ENCODE data around the gene SEMA3F.

SEMA3F gene

GRCh38 chr3:50154840-50155490, at the start of gene SEMA3F:
Gene SEMA3F (plus strand): TSS chr3:50155324. CDS start chr3:50159623, 4,299 bp downstream.
- in situ Hi-C loops (cut with MboI; ENCODE audit: low sequenced_read_pairs) = no loop called here

- in situ Hi-C loops (cut with MboI; ENCODE audit: low sequenced_read_pairs) = no loop called here
These were observed 43.4 kb upstream of the SEMA3F start for GRCh38 chr3:50111757-50112156.

GRCh38 chr3:50112462-50112861, 42.7 kb upstream of the SEMA3F start:
- in situ Hi-C loops (cut with MboI; ENCODE audit: low sequenced_read_pairs) = no loop called here

- in situ Hi-C loops (cut with MboI; ENCODE audit: low sequenced_read_pairs) = no loop called here
These were observed 38.0 kb upstream of the SEMA3F start for GRCh38 chr3:50117120-50117519.

- in situ Hi-C loops (cut with MboI; ENCODE audit: low sequenced_read_pairs) = no loop called here
These were observed 36.9 kb upstream of the SEMA3F start for GRCh38 chr3:50118237-50118636.

- in situ Hi-C loops (cut with MboI; ENCODE audit: low sequenced_read_pairs) = loop anchor here (10.0 kb wide), 1 partner anchor 65 kb away; no protein-coding TSS in a partner anchor
These were observed 35.3 kb upstream of the SEMA3F start for GRCh38 chr3:50119786-50120185.

GRCh38 chr3:50120364-50121071, 34.6 kb upstream of the SEMA3F start:
- in situ Hi-C loops (cut with MboI; ENCODE audit: low sequenced_read_pairs) = loop anchor here (10.0 kb wide), 1 partner anchor 64 kb away; no protein-coding TSS in a partner anchor

GRCh38 chr3:50121072-50122032, 33.8 kb upstream of the SEMA3F start:
- in situ Hi-C loops (cut with MboI; ENCODE audit: low sequenced_read_pairs) = loop anchor here (10.0 kb wide), 1 partner anchor 63 kb away; no protein-coding TSS in a partner anchor

- in situ Hi-C loops (cut with MboI; ENCODE audit: low sequenced_read_pairs) = loop anchor here (10.0 kb wide), 1 partner anchor 63 kb away; no protein-coding TSS in a partner anchor
These were observed 33.1 kb upstream of the SEMA3F start for GRCh38 chr3:50122071-50122470.

- in situ Hi-C loops (cut with MboI; ENCODE audit: low sequenced_read_pairs) = loop anchor here (10.0 kb wide), 1 partner anchor 62 kb away; no protein-coding TSS in a partner anchor
These were observed 32.3 kb upstream of the SEMA3F start for GRCh38 chr3:50122661-50123391.

- in situ Hi-C loops (cut with MboI; ENCODE audit: low sequenced_read_pairs) = loop anchor here (10.0 kb wide), 1 partner anchor 61 kb away; no protein-coding TSS in a partner anchor
These were observed 31.6 kb upstream of the SEMA3F start for GRCh38 chr3:50123394-50124051.

- in situ Hi-C loops (cut with MboI; ENCODE audit: low sequenced_read_pairs) = loop anchor here (10.0 kb wide), 1 partner anchor 61 kb away; no protein-coding TSS in a partner anchor
These were observed 30.9 kb upstream of the SEMA3F start for GRCh38 chr3:50124052-50124799.

- in situ Hi-C loops (cut with MboI; ENCODE audit: low sequenced_read_pairs) = loop anchor here (10.0 kb wide), 1 partner anchor 60 kb away; no protein-coding TSS in a partner anchor
These were observed 30.3 kb upstream of the SEMA3F start for GRCh38 chr3:50124800-50125178.

GRCh38 chr3:50125541-50126286, 29.4 kb upstream of the SEMA3F start:
- in situ Hi-C loops (cut with MboI; ENCODE audit: low sequenced_read_pairs) = loop anchor here (10.0 kb wide), 1 partner anchor 59 kb away; no protein-coding TSS in a partner anchor

GRCh38 chr3:50126287-50127211, 28.6 kb upstream of the SEMA3F start:
- in situ Hi-C loops (cut with MboI; ENCODE audit: low sequenced_read_pairs) = loop anchor here (10.0 kb wide), 1 partner anchor 58 kb away; no protein-coding TSS in a partner anchor

- in situ Hi-C loops (cut with MboI; ENCODE audit: low sequenced_read_pairs) = loop anchor here (10.0 kb wide), 1 partner anchor 58 kb away; no protein-coding TSS in a partner anchor
These were observed 27.9 kb upstream of the SEMA3F start for GRCh38 chr3:50127251-50127691.

GRCh38 chr3:50128001-50128400, 27.1 kb upstream of the SEMA3F start:
- in situ Hi-C loops (cut with MboI; ENCODE audit: low sequenced_read_pairs) = loop anchor here (10.0 kb wide), 1 partner anchor 57 kb away; no protein-coding TSS in a partner anchor
